GM12878 (cell line): ENCODE measurements around the gene DVL2. TPM values are rescaled to one million over a fixed set of nuclear protein-coding genes. Genes with fewer than 3 reads are reported as not detected.

Source experiments
- CHD1 ChIP-seq: IDR thresholded peaks from 2 replicates; pipeline ENCODE4 v1.6.1; 2012; ENCODE audit warnings: low read depth, low read length, improper control_type of control experiment
- CHD2 ChIP-seq: IDR thresholded peaks from 2 replicates; pipeline ENCODE4 v1.6.1; 2011; ENCODE audit warnings: low read depth, low read length, improper control_type of control experiment, borderline replicate concordance
- E4F1 ChIP-seq: fragments of 450-650 bp; IDR thresholded peaks from 2 replicates; pipeline ENCODE4 v1.6.1; 2018; ENCODE audit warnings: borderline replicate concordance, mild to moderate bottlenecking; ENCODE audit not compliant: partially characterized antibody
- EZH2 ChIP-seq: IDR thresholded peaks from 2 replicates; pipeline ENCODE4 v1.6.1; 2012; ENCODE audit warnings: low read depth, mild to moderate bottlenecking, control low read depth, inconsistent platforms, low read length, borderline replicate concordance; ENCODE audit not compliant: control insufficient read depth
- GABPA ChIP-seq: IDR thresholded peaks from 2 replicates; pipeline ENCODE4 v1.6.1; 2014; ENCODE audit warnings: antibody characterized with exemption, low read depth, mild to moderate bottlenecking, inconsistent platforms
- HCFC1 ChIP-seq: fragments of 150-350 bp; IDR thresholded peaks from 2 replicates; pipeline ENCODE4 v1.6.1; 2014; ENCODE audit warnings: low read length
- HDAC6 ChIP-seq: fragments of 200-600 bp; sonication (generic); IDR thresholded peaks from one replicate; pipeline ENCODE4 v1.8.0; 2017; ENCODE audit warnings: antibody characterized with exemption; ENCODE audit not compliant: unreplicated experiment
- MEF2A ChIP-seq: IDR thresholded peaks from 2 replicates; pipeline ENCODE4 v1.6.1; 2011; ENCODE audit warnings: low read depth, mild to moderate bottlenecking, low read length, moderate library complexity; ENCODE audit not compliant: insufficient read depth
- MTA3 ChIP-seq: IDR thresholded peaks from 2 replicates; pipeline ENCODE4 v1.6.1; 2012; ENCODE audit warnings: low read length, inconsistent platforms, borderline replicate concordance
- PML ChIP-seq: IDR thresholded peaks from 2 replicates; pipeline ENCODE4 v1.6.1; 2012; ENCODE audit warnings: low read length, inconsistent platforms
- POLR2A ChIP-seq: IDR thresholded peaks from 2 replicates; pipeline ENCODE4 v1.6.1; 2011; ENCODE audit warnings: low read depth, mild to moderate bottlenecking, low read length
- POLR2AphosphoS2 ChIP-seq: IDR thresholded peaks from 2 replicates; pipeline ENCODE4 v1.6.1; 2011; ENCODE audit warnings: low read depth, mild to moderate bottlenecking, low read length, improper control_type of control experiment, moderate library complexity
- POLR2AphosphoS5 ChIP-seq: IDR thresholded peaks from 2 replicates; pipeline ENCODE4 v1.6.1; 2011; ENCODE audit warnings: mild to moderate bottlenecking, low read length, inconsistent platforms
- SIX5 ChIP-seq: IDR thresholded peaks from 2 replicates; pipeline ENCODE4 v1.6.1; 2011; ENCODE audit warnings: mild to moderate bottlenecking, low read depth, low read length, moderate library complexity; ENCODE audit not compliant: severe bottlenecking
- SPI1 ChIP-seq: IDR thresholded peaks from 2 replicates; pipeline ENCODE4 v1.6.1; 2011; ENCODE audit warnings: low read depth, mild to moderate bottlenecking, low read length, moderate library complexity, borderline replicate concordance; ENCODE audit not compliant: insufficient read depth
- STAT1 ChIP-seq: fragments of 450-650 bp; conservative IDR thresholded peaks from 2 replicates; pipeline ENCODE4 v1.6.1; 2014; ENCODE audit warnings: antibody characterized with exemption, mild to moderate bottlenecking
- STAT3 ChIP-seq: IDR thresholded peaks from 2 replicates; pipeline ENCODE4 v1.6.1; 2011; ENCODE audit warnings: low read depth, low read length, improper control_type of control experiment
- TARDBP ChIP-seq: IDR thresholded peaks from 2 replicates; pipeline ENCODE4 v1.6.1; 2016; ENCODE audit warnings: borderline replicate concordance
- ZNF207 ChIP-seq: fragments of 450-650 bp; IDR thresholded peaks from 2 replicates; pipeline ENCODE4 v1.6.1; 2014; ENCODE audit warnings: antibody characterized with exemption, mild to moderate bottlenecking, borderline replicate concordance
- ZNF24 ChIP-seq: fragments of 450-650 bp; IDR thresholded peaks from 2 replicates; pipeline ENCODE4 v1.6.1; 2017; ENCODE audit warnings: antibody characterized with exemption, mild to moderate bottlenecking
- polyA plus RNA-seq, 11 experiments: library from polyadenylated mRNA; depleted of rRNA in 4 of 11; unstranded in 6 of 11; stranded (reverse) in 5 of 11; fragments of >200 nt; fragmentation: Nextera tagmentation in 4 of 11; fragmentation: Illumina TruSeq in 1 of 11; extraction: Ambion mirVana in 4 of 11; extraction: Trizol in 1 of 11; gene quantifications; 1 replicate in 1 of 11; 2 replicates in 10 of 11; pipeline versions ENCODE4 v1.2.1 to v1.2.3, GENCODE V29; 2011 to 2016; ENCODE audit warnings: inconsistent platforms in 2 of 11, missing spikeins in 2 of 11, low read depth in 1 of 11
- total RNA-seq, 4 experiments: library from RNA; depleted of rRNA in 3 of 4; stranded (reverse); fragments of >200 nt in 3 of 4; fragmentation: Illumina TruSeq in 1 of 4; extraction: Trizol in 1 of 4; gene quantifications; 2 replicates each; pipeline versions ENCODE4 v1.2.1 to v1.2.3, GENCODE V29; 2013 to 2021
- TF ChIP-seq, protein P1 (sequence below): fragments of 450-650 bp; formaldehyde crosslinking; IDR thresholded peaks from 2 replicates; pipeline ENCODE4 v1.5.0; 2022; ENCODE audit warnings: mild to moderate bottlenecking, missing genetic modification characterization
- TF ChIP-seq, protein P2 (sequence below): IDR thresholded peaks from 2 replicates; pipeline ENCODE4 v1.6.1; 2012; ENCODE audit warnings: low read depth, low read length, improper control_type of control experiment
- TF ChIP-seq, protein P3 (sequence below): fragments of 450-650 bp; IDR thresholded peaks from 2 replicates; pipeline ENCODE4 v1.6.1; 2017; ENCODE audit warnings: borderline replicate concordance
- TF ChIP-seq, protein P4 (sequence below): fragments of 450-650 bp; IDR thresholded peaks from 2 replicates; pipeline ENCODE4 v1.6.1; 2016; ENCODE audit warnings: mild to moderate bottlenecking

Gene DVL2
- total and polyA plus RNA-seq, 10 of the 15 experiments (the other 5 are each of a cell fraction or from before 2014, with no cell fraction given): 0.97 to 44.8 (median 23.2) TPM

DNA sequence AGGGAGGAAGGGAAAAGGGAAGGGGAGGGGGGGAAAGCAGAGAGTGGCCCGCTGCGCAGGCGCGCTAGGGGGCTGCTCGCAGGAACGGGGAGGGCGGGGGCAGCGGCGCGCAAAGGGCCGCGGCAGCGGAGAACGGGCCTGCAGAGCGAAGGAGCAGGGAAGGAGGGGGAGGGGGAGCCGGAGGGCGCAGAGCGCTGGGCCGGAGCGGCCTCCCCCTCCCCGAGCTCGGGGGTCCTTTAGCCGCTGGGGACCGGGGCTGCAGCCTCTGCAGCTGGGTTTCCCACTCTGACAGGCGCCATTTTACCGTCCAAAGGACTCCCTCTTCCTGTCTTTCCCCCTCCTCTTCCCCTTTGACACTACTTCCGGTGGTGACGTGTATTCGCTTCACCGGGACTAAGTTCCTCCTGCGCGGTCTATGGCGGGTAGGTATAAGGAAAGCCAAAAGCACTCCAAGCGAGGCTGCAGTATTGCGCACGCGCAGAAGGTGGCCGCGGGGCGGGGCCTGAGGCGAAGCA lies 17.4 kb upstream of the DVL2 start, which contains the start of gene CTDNEP1 (continued):
- TF ChIP-seq CHD2 (peak; percentile 47; the same call in 1 of the 2 replicates), MTA3 (no peak), SIX5 (peak; percentile 31), POLR2A (peak; percentile 34; the same call in 1 of the 2 replicates), STAT1 (no peak), CHD1 (no peak), STAT3 (no peak), HCFC1 (peak; percentile 55), PML (no peak), POLR2AphosphoS5 (peak; percentile 10; the same call in 1 of the 2 replicates), E4F1 (peak; percentile 39), TARDBP (no peak), POLR2AphosphoS2 (no peak), ZNF24 (no peak), GABPA (peak; percentile 93), ZNF207 (no peak), SPI1 (peak; percentile 71), EZH2 (no peak), MEF2A (no peak), HDAC6 (no peak)
- TF ChIP-seq, protein P1, sequence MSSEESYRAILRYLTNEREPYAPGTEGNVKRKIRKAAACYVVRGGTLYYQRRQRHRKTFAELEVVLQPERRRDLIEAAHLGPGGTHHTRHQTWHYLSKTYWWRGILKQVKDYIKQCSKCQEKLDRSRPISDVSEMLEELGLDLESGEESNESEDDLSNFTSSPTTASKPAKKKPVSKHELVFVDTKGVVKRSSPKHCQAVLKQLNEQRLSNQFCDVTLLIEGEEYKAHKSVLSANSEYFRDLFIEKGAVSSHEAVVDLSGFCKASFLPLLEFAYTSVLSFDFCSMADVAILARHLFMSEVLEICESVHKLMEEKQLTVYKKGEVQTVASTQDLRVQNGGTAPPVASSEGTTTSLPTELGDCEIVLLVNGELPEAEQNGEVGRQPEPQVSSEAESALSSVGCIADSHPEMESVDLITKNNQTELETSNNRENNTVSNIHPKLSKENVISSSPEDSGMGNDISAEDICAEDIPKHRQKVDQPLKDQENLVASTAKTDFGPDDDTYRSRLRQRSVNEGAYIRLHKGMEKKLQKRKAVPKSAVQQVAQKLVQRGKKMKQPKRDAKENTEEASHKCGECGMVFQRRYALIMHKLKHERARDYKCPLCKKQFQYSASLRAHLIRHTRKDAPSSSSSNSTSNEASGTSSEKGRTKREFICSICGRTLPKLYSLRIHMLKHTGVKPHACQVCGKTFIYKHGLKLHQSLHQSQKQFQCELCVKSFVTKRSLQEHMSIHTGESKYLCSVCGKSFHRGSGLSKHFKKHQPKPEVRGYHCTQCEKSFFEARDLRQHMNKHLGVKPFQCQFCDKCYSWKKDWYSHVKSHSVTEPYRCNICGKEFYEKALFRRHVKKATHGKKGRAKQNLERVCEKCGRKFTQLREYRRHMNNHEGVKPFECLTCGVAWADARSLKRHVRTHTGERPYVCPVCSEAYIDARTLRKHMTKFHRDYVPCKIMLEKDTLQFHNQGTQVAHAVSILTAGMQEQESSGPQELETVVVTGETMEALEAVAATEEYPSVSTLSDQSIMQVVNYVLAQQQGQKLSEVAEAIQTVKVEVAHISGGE (CRISPR knock-in tag): peak; percentile 20; the same call in 1 of the 2 replicates
- TF ChIP-seq, protein P2, sequence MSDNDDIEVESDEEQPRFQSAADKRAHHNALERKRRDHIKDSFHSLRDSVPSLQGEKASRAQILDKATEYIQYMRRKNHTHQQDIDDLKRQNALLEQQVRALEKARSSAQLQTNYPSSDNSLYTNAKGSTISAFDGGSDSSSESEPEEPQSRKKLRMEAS: no peak
- TF ChIP-seq, protein P3, sequence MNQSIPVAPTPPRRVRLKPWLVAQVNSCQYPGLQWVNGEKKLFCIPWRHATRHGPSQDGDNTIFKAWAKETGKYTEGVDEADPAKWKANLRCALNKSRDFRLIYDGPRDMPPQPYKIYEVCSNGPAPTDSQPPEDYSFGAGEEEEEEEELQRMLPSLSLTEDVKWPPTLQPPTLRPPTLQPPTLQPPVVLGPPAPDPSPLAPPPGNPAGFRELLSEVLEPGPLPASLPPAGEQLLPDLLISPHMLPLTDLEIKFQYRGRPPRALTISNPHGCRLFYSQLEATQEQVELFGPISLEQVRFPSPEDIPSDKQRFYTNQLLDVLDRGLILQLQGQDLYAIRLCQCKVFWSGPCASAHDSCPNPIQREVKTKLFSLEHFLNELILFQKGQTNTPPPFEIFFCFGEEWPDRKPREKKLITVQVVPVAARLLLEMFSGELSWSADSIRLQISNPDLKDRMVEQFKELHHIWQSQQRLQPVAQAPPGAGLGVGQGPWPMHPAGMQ: no peak
- TF ChIP-seq, protein P4, sequence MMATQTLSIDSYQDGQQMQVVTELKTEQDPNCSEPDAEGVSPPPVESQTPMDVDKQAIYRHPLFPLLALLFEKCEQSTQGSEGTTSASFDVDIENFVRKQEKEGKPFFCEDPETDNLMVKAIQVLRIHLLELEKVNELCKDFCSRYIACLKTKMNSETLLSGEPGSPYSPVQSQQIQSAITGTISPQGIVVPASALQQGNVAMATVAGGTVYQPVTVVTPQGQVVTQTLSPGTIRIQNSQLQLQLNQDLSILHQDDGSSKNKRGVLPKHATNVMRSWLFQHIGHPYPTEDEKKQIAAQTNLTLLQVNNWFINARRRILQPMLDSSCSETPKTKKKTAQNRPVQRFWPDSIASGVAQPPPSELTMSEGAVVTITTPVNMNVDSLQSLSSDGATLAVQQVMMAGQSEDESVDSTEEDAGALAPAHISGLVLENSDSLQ: peak; percentile 65; the same call in 1 of the 2 replicates
